Mucosa of descending colon (tissue), 3 donors: Measurements from ENCODE around the gene DDO. TPM values are rescaled to one million over a fixed set of nuclear protein-coding genes. Genes with fewer than 3 reads are reported as not detected.

ENCODE experiments used
- ATAC-seq: fragments of 200-7000 bp; cut with Tn5 transposase; one replicate; pipeline ENCODE4 v1.9.1; 2020; ENCODE audit warnings: mild to moderate bottlenecking, moderate library complexity
- DNase-seq, 3 donors: peaks; one replicate each; pipeline ENCODE4 v3.0.0-alpha.2; 2020
- H3K36me3 ChIP-seq: fragments of 200-600 bp; one replicate; pipeline ENCODE4 v1.8.0; 2021; ENCODE audit warnings: low read depth, mild to moderate bottlenecking
- H3K4me1 ChIP-seq: fragments of 200-600 bp; one replicate; pipeline ENCODE4 v1.8.0; 2021; ENCODE audit warnings: low read depth, mild to moderate bottlenecking
- H3K4me3 ChIP-seq: fragments of 200-600 bp; one replicate; pipeline ENCODE4 v1.8.0; 2021; ENCODE audit warnings: mild to moderate bottlenecking
- H3K9me3 ChIP-seq: fragments of 200-600 bp; one replicate; pipeline ENCODE4 v1.8.0; 2021; ENCODE audit warnings: mild to moderate bottlenecking
- intact Hi-C, 2 donors: fragments of 100-400 bp; cut with DNase I in 1 of 2; cut with micrococcal nuclease in 1 of 2; formaldehyde crosslinking; loops; one replicate each; pipeline versions ENCODE4 v1.11.0 to v1.11.1; 2022; cut with DNase I, micrococcal nuclease
- total RNA-seq, 3 donors: library from RNA; stranded (reverse); fragmentation: NEBNext Ultra II Directional in 2 of 3; extraction: Animal tissue kit (Norgen Biotek cat#: 25700) in 2 of 3; gene quantifications; one replicate each; pipeline versions ENCODE4 v1.2.1 to v1.2.4, GENCODE V29; 2021 to 2023
- TF ChIP-seq, protein P1 (sequence below): fragments of 200-600 bp; IDR thresholded peaks from one replicate; pipeline ENCODE4 v1.8.0; 2022; ENCODE audit warnings: antibody characterized with exemption, mild to moderate bottlenecking
- donor health status: DM: no; HTN: no; CAD: no; lungs with moderate emphysema.
- donor health status: DM: no; HTN: no; CAD: no.
- donor health status: DM: no; HTN: yes; CAD: no.

DDO gene
- total RNA-seq, 3 donors from 2014 or later, result 2.6 to 3.5 (median 3.4) TPM

DNA sequence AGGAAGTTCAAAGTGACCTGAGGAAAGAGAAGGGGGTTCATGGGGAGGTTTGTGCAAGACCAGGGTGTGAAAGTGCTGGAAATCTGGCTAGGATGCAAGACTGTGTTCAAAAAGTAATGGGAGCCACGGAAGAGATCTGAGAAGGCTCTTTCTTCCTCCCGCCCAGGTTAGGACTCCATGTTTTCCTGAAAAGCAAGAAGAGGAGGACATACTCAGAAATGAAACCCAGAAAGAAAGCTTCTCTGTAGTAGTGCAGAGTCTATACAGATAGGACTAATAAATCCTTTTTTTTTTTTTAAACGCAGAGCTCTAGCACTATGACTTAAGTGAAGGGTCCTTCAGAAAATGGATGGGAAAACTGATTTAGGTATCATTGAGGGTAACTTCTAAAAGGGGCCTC, 3.2 kb upstream of the DDO start:
- ATAC-seq (no peak), DNase-seq (no peak)
- Histone ChIP-seq H3K4me3 (no peak overlapping the region), H3K36me3 (no peaks in the 10 kb centered on the region), H3K9me3 (no peaks in the 10 kb centered on the region), H3K4me1 (no peaks in the 10 kb centered on the region)
- intact Hi-C loops, result no loop called here
- TF ChIP-seq, protein P1, sequence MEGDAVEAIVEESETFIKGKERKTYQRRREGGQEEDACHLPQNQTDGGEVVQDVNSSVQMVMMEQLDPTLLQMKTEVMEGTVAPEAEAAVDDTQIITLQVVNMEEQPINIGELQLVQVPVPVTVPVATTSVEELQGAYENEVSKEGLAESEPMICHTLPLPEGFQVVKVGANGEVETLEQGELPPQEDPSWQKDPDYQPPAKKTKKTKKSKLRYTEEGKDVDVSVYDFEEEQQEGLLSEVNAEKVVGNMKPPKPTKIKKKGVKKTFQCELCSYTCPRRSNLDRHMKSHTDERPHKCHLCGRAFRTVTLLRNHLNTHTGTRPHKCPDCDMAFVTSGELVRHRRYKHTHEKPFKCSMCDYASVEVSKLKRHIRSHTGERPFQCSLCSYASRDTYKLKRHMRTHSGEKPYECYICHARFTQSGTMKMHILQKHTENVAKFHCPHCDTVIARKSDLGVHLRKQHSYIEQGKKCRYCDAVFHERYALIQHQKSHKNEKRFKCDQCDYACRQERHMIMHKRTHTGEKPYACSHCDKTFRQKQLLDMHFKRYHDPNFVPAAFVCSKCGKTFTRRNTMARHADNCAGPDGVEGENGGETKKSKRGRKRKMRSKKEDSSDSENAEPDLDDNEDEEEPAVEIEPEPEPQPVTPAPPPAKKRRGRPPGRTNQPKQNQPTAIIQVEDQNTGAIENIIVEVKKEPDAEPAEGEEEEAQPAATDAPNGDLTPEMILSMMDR, result no peak

DNA sequence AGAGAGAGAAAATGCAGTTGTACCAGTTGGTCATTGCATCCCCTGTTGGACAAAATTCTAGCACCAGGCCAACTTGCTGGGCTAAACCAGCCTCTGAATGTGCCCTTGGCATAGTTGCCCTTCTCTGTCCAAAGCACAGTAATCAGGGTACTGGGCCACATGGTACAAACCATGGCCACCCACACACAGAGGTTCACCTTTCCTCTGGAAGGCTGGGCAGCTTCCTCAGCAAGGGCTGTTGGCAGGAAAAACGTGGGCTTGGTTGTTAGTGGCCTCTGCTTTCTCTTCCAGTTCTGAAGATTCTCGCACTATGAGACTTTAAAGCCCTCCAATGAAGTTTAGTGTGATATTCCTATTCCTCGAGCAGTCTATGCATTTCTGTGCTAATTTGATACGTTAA, 706 bp downstream of the DDO start:
- TF ChIP-seq, protein P1, result no peak
- no peak for DNase-seq
- no peaks in the 10 kb centered on the region for H3K36me3 ChIP-seq
- intact Hi-C loops, result no loop called here
- no peaks in the 10 kb centered on the region for H3K4me1 ChIP-seq
- H3K4me3 ChIP-seq, result no peak overlapping the region
- H3K9me3 ChIP-seq, result no peaks in the 10 kb centered on the region
- no peak for ATAC-seq

DNA sequence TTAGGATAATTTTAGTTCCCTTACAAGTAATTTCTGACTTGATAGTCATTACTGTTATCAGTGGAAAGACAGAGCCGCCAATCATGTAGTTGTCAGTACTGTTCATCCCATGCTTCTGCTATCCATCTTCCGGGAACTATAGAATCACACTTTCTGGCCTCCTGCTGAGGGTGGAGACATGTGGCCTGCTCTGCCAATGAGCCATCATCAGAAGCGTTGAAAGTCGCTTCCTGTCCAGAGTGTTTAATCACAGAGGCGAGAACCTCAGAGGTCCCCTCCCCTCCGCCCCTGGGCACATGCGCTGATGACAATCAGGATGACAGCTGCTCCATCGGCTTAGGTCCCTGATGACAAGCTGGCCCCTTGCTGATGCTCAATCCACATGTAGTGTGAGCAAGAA, 3.0 kb downstream of the DDO start:
- no peak overlapping the region for H3K4me3 ChIP-seq
- intact Hi-C loops, result no loop called here

DNA sequence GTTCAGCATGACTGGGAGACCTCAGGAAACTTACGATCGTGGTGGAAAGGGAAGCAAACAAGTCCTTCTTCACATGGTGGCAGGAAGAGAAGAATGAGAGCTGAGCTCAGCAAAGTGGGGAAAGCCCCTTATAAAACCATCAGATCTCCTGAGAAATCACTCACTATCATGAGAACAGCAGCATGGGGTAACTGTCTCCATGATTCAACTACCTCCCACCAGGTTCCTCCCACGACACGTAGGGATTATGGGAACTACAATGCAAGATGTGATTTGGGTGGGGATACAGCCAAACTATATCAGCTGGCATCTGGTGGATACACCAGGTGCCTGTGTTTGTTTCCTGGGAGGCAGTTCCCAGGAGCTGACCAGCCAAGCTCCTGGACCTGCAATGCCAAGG, 4.9 kb downstream of the DDO start:
- no peak overlapping the region for H3K4me3 ChIP-seq
- intact Hi-C loops, result no loop called here
- no peaks in the 10 kb centered on the region for H3K4me1 ChIP-seq
- H3K9me3 ChIP-seq, result no peaks in the 10 kb centered on the region
- ATAC-seq (peak; percentile 16), DNase-seq (no peak)
- H3K36me3 ChIP-seq, result no peaks in the 10 kb centered on the region
- TF ChIP-seq, protein P1, result no peak

More for the DNA sequence above, 3.0 kb downstream of the DDO start:
- ATAC-seq (no peak), DNase-seq (no peak)
- Histone ChIP-seq H3K9me3 (no peaks in the 10 kb centered on the region), H3K4me1 (no peaks in the 10 kb centered on the region), H3K36me3 (no peaks in the 10 kb centered on the region)
- TF ChIP-seq, protein P1, result no peak

DNA sequence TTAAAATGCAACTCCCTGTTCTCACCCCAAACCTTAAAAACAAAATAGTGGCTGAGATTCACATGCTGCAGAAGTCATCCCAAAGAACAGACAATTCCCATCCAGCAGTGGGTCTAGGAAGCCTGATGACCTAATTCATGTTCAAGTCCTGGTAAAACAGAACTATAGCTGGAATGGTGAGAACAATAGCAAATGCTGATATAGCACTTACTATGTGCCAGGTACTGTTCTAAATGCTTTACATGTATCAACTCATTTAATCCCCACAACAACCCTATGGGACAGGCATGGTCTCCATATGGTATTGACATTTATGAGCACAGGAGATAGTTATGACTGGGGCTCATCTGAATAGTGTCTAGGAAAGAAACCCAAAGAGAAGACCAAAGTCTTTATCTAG, 5.6 kb downstream of the DDO start:
- DNase-seq (no peak), ATAC-seq (no peak)
- intact Hi-C loops, result no loop called here
- no peaks in the 10 kb centered on the region for H3K9me3 ChIP-seq
- H3K4me1 ChIP-seq, result no peaks in the 10 kb centered on the region
- TF ChIP-seq, protein P1, result no peak
- no peaks in the 10 kb centered on the region for H3K36me3 ChIP-seq
- no peak overlapping the region for H3K4me3 ChIP-seq

DNA sequence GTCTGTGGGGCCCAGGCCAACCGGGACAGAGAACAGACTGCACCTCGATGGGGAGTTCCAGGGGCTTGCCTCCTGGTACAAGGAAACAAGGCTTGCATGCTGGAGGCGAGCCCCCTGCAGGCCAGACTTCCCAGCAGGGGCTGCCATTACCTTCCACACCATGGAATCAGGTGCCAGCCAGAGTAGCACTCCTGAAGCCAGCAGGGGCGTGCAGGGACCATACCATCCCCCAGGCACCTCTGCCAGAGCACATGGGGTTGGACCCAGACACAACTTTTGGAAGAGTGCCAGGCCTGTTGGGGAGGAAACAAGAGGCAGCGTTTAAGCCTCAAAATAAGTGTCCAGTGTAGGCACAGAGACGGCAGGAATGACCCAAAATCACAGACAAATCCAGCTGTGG, 6.5 kb downstream of the DDO start:
- TF ChIP-seq, protein P1, result no peak
- Histone ChIP-seq H3K36me3 (no peaks in the 10 kb centered on the region), H3K9me3 (no peaks in the 10 kb centered on the region), H3K4me3 (no peak overlapping the region), H3K4me1 (no peaks in the 10 kb centered on the region)
- DNase-seq, result no peak
- intact Hi-C loops, result no loop called here
- no peak for ATAC-seq
